Measurements from ENCODE around the gene RAB23.
"Not testable (repeated sequence)": the region's sequence is repeated elsewhere in the genome, so short reads cannot be mapped to it uniquely, and the experiment has no call there.

RAB23 gene

GRCh38 chr6:57243526-57243925 lies 21.4 kb upstream of the RAB23 start:
- DNase-seq (ENCODE audit: low spot score) = not testable (repeated sequence)

GRCh38 chr6:57242505-57242904 lies 20.4 kb upstream of the RAB23 start:
- DNase-seq (ENCODE audit: low spot score) = peak; percentile 77

- DNase-seq (ENCODE audit: low spot score) = no peak
These were observed 4.1 kb upstream of the RAB23 start for GRCh38 chr6:57226221-57226620.

GRCh38 chr6:57224769-57225515 lies 2.8 kb upstream of the RAB23 start:
- DNase-seq (ENCODE audit: low spot score) = peak; percentile 63

- no peak for DNase-seq (ENCODE audit: low spot score)
These were observed 603 bp upstream of the RAB23 start for GRCh38 chr6:57222743-57223077.

GRCh38 chr6:57221191-57221935 lies 744 bp downstream of the RAB23 start:
- peak; percentile 77 for DNase-seq (ENCODE audit: low spot score)

- no peak for DNase-seq (ENCODE audit: low spot score)
These were observed 1.9 kb downstream of the RAB23 start for GRCh38 chr6:57220083-57220703.

GRCh38 chr6:57217270-57217669 lies 4.8 kb downstream of the RAB23 start:
- no peak for DNase-seq (ENCODE audit: low spot score)

- no peak for DNase-seq (ENCODE audit: low spot score)
These were observed 5.6 kb downstream of the RAB23 start for GRCh38 chr6:57216235-57217101.

- no peak for DNase-seq (ENCODE audit: low spot score)
These were observed 6.8 kb downstream of the RAB23 start for GRCh38 chr6:57215260-57215659.

GRCh38 chr6:57210060-57210459 lies 12.0 kb downstream of the RAB23 start:
- no peak for DNase-seq (ENCODE audit: low spot score)

- no peak for DNase-seq (ENCODE audit: low spot score)
These were observed 13.1 kb downstream of the RAB23 start for GRCh38 chr6:57209030-57209429.

- DNase-seq (ENCODE audit: low spot score) = no peak
These were observed 14.2 kb downstream of the RAB23 start for GRCh38 chr6:57207872-57208271.

GRCh38 chr6:57207141-57207540 lies 15.0 kb downstream of the RAB23 start:
- DNase-seq (ENCODE audit: low spot score) = no peak

- DNase-seq (ENCODE audit: low spot score) = no peak
These were observed 16.4 kb downstream of the RAB23 start for GRCh38 chr6:57205550-57206328.

- no peak for DNase-seq (ENCODE audit: low spot score)
These were observed 20.4 kb downstream of the RAB23 start for GRCh38 chr6:57201718-57202117.

GRCh38 chr6:57198926-57199636 lies 23.0 kb downstream of the RAB23 start:
- DNase-seq (ENCODE audit: low spot score) = no peak

- no peak for DNase-seq (ENCODE audit: low spot score)
These were observed 26.6 kb downstream of the RAB23 start for GRCh38 chr6:57195457-57195856.

GRCh38 chr6:57193177-57193576 lies 28.9 kb downstream of the RAB23 start:
- no peak for DNase-seq (ENCODE audit: low spot score)

- peak; percentile 33 for DNase-seq (ENCODE audit: low spot score)
These were observed 32.0 kb downstream of the RAB23 start for GRCh38 chr6:57190140-57190539.

GRCh38 chr6:57183336-57183735 lies 38.8 kb downstream of the RAB23 start:
- no peak for DNase-seq (ENCODE audit: low spot score)

Measured in AG20443 (cell line).